Measurements from ENCODE around the gene VAV1. TPM values are rescaled to one million over a fixed set of nuclear protein-coding genes. Genes with fewer than 3 reads are reported as not detected.
A peak's percentile ranks its signal among the peaks of the same experiment; 100 is the strongest.
"Not testable (repeated sequence)": the region's sequence is repeated elsewhere in the genome, so short reads cannot be mapped to it uniquely, and the experiment has no call there.

Gene VAV1
- total and polyA plus RNA-seq, 10 of the 15 experiments (the other 5 are each of a cell fraction or from before 2014, with no cell fraction given), result 1.6 to 76.8 (median 40.7) TPM

GRCh38 chr19:6869151-6869882, 96.8 kb downstream of the VAV1 start:
- H3K27me3 ChIP-seq (replicated peaks in 1 of 2; ENCODE audit: control insufficient read depth in 2 of 2, insufficient read depth in 2 of 2, low read length in 1 of 2); FAIRE-seq; H3K79me2 ChIP-seq (ENCODE audit: control insufficient read depth, insufficient read depth, low read length); H4K20me1 ChIP-seq (ENCODE audit: control insufficient read depth, insufficient read depth); RAD21 ChIA-PET (ENCODE audit: unreplicated experiment); DNase-seq (ENCODE audit: low read depth, low spot score); BruUV-seq (replicated peaks); ATAC-seq; in situ Hi-C loops (cut with MboI); POLR2A ChIA-PET; H3K4me3 ChIP-seq; intact Hi-C loops (cut with micrococcal nuclease; ENCODE audit: unreplicated experiment); H3K36me3 ChIP-seq (ENCODE audit: control insufficient read depth in 2 of 2, insufficient read depth in 2 of 2, low read length in 1 of 2); H3K4me2 ChIP-seq (ENCODE audit: control insufficient read depth, insufficient read depth); CTCF ChIA-PET; H3K27ac ChIP-seq (ENCODE audit: control insufficient read depth, insufficient read depth); H2AFZ ChIP-seq (ENCODE audit: control insufficient read depth, low read depth, low read length); H3K9ac ChIP-seq (ENCODE audit: control insufficient read depth, insufficient read depth, low read length); H3K9me3 ChIP-seq (replicated peaks; ENCODE audit: control insufficient read depth, insufficient read depth, low read length): not testable (repeated sequence)
- TF ChIP-seq TCF7 (IDR thresholded peaks at IDR 0.05; ENCODE audit: borderline replicate concordance) (peak; percentile 49; the same call in 1 of the 2 replicates), RAD51 (IDR thresholded peaks at IDR 0.05) (peak; percentile 74; the same call in 1 of the 2 replicates), BHLHE40 (IDR thresholded peaks at IDR 0.05; ENCODE audit: borderline replicate concordance in 1 of 2, low read depth in 2 of 2, low read length in 1 of 2) (peak in 1 of 2 experiments; percentile 37; a peak in 1 of 4 replicates)
- peaks cover 11% of the 10 kb centered on the region for H3K4me1 ChIP-seq (ENCODE audit: control insufficient read depth, insufficient read depth, low read length)
- WGBS (ENCODE audit: insufficient coverage, insufficient replicate concordance, low lambda C conversion rate, missing lambda C conversion rate), result 80% methylated on average over 22 of the region's 22 CpGs
- SMC1A ChIA-PET (ENCODE audit: uncharacterized antibody, unreplicated experiment), result interaction anchor here (0.8 kb wide), 1 partner anchor 15 kb away, joined by 4 read pairs; no protein-coding TSS in a partner anchor

- no peak for TF ChIP-seq NFXL1 (IDR thresholded peaks at IDR 0.05; ENCODE audit: borderline replicate concordance)
- TF ChIP-seq CHD1 (IDR thresholded peaks at IDR 0.05; ENCODE audit: low read depth, low read length), result no peak
- intact Hi-C loops (cut with micrococcal nuclease; ENCODE audit: unreplicated experiment), result no loop called here
Measured at GRCh38 chr19:6873708-6874431, 101.4 kb downstream of the VAV1 start.

More at GRCh38 chr19:6873708-6874431, 101.4 kb downstream of the VAV1 start:
- no peaks in the 10 kb centered on the region for H3K9me3 ChIP-seq (replicated peaks; ENCODE audit: control insufficient read depth, insufficient read depth, low read length)
- no peak overlapping the region for H2AFZ ChIP-seq (ENCODE audit: control insufficient read depth, low read depth, low read length)
- no peak overlapping the region for H3K4me2 ChIP-seq (ENCODE audit: control insufficient read depth, insufficient read depth)
- H3K4me3 ChIP-seq, result no peak overlapping the region
- no peaks in the 10 kb centered on the region for H3K79me2 ChIP-seq (ENCODE audit: control insufficient read depth, insufficient read depth, low read length)
- H3K27me3 ChIP-seq (replicated peaks in 1 of 2; ENCODE audit: control insufficient read depth in 2 of 2, insufficient read depth in 2 of 2, low read length in 1 of 2), result no peaks in the 10 kb centered on the region; a peak in 1 of 4 replicates
- FAIRE-seq (no peak), ATAC-seq (no peak), DNase-seq (ENCODE audit: low read depth, low spot score) (no peak)
- RAD21 ChIA-PET (ENCODE audit: unreplicated experiment), result no interaction called here
- no peak overlapping the region for H3K9ac ChIP-seq (ENCODE audit: control insufficient read depth, insufficient read depth, low read length)
- POLR2A ChIA-PET, result no interaction called here
- BruUV-seq (replicated peaks), result no TSS peak
- in situ Hi-C loops (cut with MboI), result no loop called here
- no peak overlapping the region for H3K27ac ChIP-seq (ENCODE audit: control insufficient read depth, insufficient read depth)
- CTCF ChIA-PET, result interaction anchor here (0.6 kb wide), 1 partner anchor 88 kb away, joined by 3 read pairs; no protein-coding TSS in a partner anchor
- H3K36me3 ChIP-seq (ENCODE audit: control insufficient read depth in 2 of 2, insufficient read depth in 2 of 2, low read length in 1 of 2), result no peaks in the 10 kb centered on the region
- H3K4me1 ChIP-seq (ENCODE audit: control insufficient read depth, insufficient read depth, low read length), result no peaks in the 10 kb centered on the region
- no peaks in the 10 kb centered on the region for H4K20me1 ChIP-seq (ENCODE audit: control insufficient read depth, insufficient read depth)
- 66% methylated on average over 10 of the region's 10 CpGs for WGBS (ENCODE audit: insufficient coverage, insufficient replicate concordance, low lambda C conversion rate, missing lambda C conversion rate)
- SMC1A ChIA-PET (ENCODE audit: uncharacterized antibody, unreplicated experiment), result no interaction called here

All from GM12878 (cell line).